NB4 (cell line): Measurements from ENCODE around the gene GDPD3.

Experiments used
- MYC ChIP-seq: IDR thresholded peaks from 2 replicates; pipeline ENCODE4 v1.6.1; 2011; ENCODE audit warnings: low read depth, low read length
- POLR2A ChIP-seq: IDR thresholded peaks from 2 replicates; pipeline ENCODE4 v1.6.1; 2011; ENCODE audit warnings: mild to moderate bottlenecking; ENCODE audit not compliant: insufficient read length; ENCODE audit errors: extremely low read depth
- TF ChIP-seq, protein P1 (sequence below): IDR thresholded peaks from one replicate; pipeline ENCODE4 v1.5.1; 2012; ENCODE audit warnings: low read depth, low read length
- TF ChIP-seq, protein P2 (sequence below): IDR thresholded peaks from 2 replicates; pipeline ENCODE4 v1.6.1; 2011; ENCODE audit warnings: low read depth, low read length

DNA sequence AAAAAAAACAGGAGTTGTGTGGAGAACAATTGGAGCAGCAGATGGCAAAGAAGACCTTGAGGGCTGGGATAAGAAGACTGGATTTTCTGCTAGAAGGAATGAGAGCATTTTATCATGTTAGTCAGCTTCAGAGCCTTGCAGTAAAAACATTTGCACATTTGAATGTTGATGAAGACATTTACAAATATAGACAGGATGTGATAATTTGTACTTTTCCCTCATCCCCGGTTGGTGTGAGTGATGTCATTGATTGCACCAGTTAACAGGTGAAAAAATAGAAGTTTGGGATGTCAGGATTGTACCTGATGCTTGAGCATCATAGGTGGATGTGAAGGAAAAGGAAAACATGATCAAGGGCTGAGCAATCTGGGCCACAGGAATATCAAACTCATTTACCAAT, 32.3 kb upstream of the GDPD3 start:
- TF ChIP-seq, protein P1, sequence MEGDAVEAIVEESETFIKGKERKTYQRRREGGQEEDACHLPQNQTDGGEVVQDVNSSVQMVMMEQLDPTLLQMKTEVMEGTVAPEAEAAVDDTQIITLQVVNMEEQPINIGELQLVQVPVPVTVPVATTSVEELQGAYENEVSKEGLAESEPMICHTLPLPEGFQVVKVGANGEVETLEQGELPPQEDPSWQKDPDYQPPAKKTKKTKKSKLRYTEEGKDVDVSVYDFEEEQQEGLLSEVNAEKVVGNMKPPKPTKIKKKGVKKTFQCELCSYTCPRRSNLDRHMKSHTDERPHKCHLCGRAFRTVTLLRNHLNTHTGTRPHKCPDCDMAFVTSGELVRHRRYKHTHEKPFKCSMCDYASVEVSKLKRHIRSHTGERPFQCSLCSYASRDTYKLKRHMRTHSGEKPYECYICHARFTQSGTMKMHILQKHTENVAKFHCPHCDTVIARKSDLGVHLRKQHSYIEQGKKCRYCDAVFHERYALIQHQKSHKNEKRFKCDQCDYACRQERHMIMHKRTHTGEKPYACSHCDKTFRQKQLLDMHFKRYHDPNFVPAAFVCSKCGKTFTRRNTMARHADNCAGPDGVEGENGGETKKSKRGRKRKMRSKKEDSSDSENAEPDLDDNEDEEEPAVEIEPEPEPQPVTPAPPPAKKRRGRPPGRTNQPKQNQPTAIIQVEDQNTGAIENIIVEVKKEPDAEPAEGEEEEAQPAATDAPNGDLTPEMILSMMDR: no peak
- TF ChIP-seq, protein P2, sequence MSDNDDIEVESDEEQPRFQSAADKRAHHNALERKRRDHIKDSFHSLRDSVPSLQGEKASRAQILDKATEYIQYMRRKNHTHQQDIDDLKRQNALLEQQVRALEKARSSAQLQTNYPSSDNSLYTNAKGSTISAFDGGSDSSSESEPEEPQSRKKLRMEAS: no peak
- no peak for TF ChIP-seq POLR2A
- no peak for TF ChIP-seq MYC
